HG02970 (cell line): ENCODE data around the gene AGAP9.
"Not testable (repeated sequence)": the region's sequence is repeated elsewhere in the genome, so short reads cannot be mapped to it uniquely, and the experiment has no call there.

Experiments
- ATAC-seq: cut with Tn5 transposase; IDR thresholded peaks from one replicate; pipeline ENCODE4 v1.9.1; 2021; ENCODE audit warnings: mild to moderate bottlenecking, moderate library complexity, moderate number of reproducible peaks; ENCODE audit not compliant: unreplicated experiment, low FRiP score

AGAP9 gene

DNA sequence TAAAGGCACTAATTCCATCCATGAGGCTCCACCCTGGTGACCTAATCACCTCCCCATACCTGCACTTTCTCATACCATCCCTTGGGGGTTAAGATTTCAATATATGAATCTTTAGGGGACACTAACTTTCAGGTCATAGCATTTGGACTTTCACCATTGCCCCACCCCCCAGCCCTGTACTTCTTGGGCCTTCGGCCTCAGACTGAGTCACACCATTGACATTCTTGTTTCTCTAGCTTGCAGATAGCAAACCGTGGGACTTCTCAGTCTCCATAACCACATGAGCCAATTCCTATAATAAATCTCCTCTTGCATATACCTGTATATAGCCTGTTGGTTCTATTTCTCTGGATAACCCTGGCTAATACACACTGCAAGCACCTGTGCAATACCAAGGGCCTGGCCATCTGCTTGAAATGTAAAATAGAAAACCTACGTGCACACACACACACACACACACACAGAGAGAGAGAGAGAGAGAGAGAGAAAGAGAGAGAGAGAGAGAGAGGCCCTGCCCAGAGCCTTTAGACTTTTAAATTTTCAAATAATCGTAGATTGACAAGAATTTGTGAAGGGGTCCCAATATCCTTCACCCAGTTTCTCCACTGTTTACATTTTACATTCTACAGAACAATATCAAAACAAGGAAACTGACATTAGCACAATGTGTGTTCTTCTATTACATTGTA lies 64.8 kb downstream of the AGAP9 start:
- ATAC-seq: no peak

- ATAC-seq: no peak
These were observed 65.6 kb downstream of the AGAP9 start for GRCh38 chr10:47457826-47458225.

GRCh38 chr10:47457528-47457820 lies 66.0 kb downstream of the AGAP9 start:
- no peak for ATAC-seq

- no peak for ATAC-seq
These were observed 66.5 kb downstream of the AGAP9 start for GRCh38 chr10:47456794-47457527.

- no peak for ATAC-seq
These were observed 67.2 kb downstream of the AGAP9 start for GRCh38 chr10:47456079-47456785.

GRCh38 chr10:47455350-47456078 lies 67.9 kb downstream of the AGAP9 start:
- not testable (repeated sequence) for ATAC-seq

- no peak for ATAC-seq
These were observed 68.7 kb downstream of the AGAP9 start for GRCh38 chr10:47454780-47455058.

GRCh38 chr10:47454008-47454779 lies 69.2 kb downstream of the AGAP9 start:
- no peak for ATAC-seq

DNA sequence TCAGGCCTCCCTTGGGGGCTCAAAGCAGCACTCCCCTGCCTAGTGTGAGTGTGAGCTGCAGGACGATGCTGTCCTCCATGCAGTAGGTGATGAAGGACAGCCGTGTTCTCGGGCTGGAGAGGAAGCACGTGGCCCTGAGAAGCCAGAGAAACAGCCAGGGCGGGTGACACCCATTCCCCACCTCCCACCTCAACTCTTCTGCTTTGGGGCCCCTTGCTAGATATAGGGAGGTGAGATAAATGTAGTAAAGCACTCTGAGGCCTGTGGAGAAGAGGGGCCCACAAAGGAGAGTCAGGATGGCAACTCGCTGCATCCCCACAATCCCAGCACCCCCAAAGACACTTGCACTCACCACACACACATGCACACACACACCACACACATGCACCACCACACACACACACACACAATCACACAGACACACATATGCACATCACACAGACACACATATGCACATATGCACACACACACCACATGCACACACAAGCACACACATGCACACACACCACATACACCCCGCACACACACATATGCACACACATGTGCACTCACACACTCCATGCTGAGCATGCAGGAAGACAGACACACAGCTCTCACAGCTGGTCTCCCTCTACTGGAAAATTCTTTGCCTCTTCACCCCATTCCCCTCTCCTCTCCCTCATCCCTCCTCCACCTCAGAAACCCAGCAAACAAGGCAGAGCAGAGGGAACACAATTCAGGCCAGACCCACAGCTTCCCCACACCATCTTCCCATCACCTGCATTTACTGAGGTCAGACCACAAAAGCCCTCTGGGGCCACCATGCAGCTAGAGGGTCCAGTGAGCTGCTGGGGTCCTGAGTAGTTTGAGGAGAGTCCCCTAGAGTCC lies 70.1 kb downstream of the AGAP9 start:
- no peak for ATAC-seq

DNA sequence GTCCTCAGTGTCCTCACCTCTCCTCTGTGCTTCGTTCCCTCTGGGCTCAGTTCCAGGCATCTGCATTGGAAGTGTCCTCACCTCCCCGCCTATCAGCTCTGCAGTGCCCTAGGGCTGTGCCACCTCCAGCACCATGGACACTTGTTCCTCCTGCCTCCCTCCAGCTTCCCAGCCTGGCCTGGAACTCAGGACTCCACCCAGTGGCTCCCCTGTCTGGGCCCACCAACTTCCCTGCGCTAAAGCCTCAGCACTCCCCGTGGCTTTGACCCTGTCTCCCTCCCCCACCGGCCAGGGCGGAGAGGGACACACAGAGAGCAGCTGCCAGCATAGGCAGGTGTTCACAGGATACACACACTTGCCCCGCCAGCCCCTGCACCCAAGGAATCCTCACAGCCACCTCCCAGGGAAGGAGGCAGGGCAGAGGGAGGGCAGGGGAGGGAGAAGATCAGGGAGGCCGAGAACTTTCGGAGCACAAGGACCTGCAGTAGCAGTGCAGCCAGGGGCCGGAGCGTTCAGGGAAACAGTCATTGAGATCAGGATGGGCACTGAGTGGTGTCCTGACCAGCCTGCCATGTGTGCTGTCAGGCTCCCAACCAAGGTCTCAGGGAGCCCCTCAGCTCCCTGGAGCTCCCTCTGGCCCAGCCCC lies 70.8 kb downstream of the AGAP9 start:
- no peak for ATAC-seq

DNA sequence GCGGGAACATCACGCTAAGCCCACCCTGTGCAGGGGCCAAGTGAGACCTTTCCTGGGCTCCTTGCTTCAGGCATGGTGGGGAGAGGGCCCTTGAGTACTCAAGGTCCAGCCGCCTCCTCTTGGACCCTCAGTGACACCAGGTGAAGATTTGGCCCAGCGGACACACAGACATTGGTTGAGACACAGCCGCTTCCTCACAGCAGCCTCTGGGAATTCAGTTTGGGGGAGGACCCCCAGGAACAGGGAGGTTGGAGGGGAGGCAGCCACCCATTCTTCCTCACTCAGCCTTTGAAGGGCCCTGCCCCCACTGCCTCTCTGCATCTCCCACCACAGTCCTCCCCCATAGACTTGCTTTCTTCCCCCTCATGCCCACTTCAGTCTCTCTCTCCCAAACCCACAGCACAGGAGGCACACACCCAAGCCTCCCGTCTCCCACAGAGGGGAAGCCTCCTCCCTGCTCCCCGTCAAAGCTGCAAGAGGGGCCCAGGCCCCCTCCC lies 71.4 kb downstream of the AGAP9 start:
- ATAC-seq: no peak
